Left renal cortex interstitium (tissue), 4 donors: ENCODE results near the gene GALNT14. TPM values are rescaled to one million over a fixed set of nuclear protein-coding genes. Genes with fewer than 3 reads are reported as not detected.

Experiments
- DNase-seq, 4 donors: peaks; one replicate each; pipeline ENCODE4 v3.0.0-alpha.2; 2013; ENCODE audit warnings: low read depth in 4 of 4, low spot score in 2 of 4, missing footprints in 1 of 4
- polyA plus RNA-seq, 4 donors: library from polyadenylated mRNA; unstranded; fragments of 120-200 nt; gene quantifications; one replicate each; pipeline ENCODE4 v1.2.1, GENCODE V29; 2013; ENCODE audit not compliant: insufficient read length in 4 of 4

The GALNT14 gene
- polyA plus RNA-seq, 4 donors, result 37.9 to 44.8 (median 40.0) TPM

GRCh38 chr2:30984148-30984547 is 154.1 kb downstream of the GALNT14 start:
- no peak for DNase-seq

- DNase-seq, result no peak
Observed at GRCh38 chr2:30981510-30981909, 156.7 kb downstream of the GALNT14 start.

- DNase-seq, result no peak
Observed at GRCh38 chr2:30981096-30981495, 157.1 kb downstream of the GALNT14 start.

GRCh38 chr2:30979822-30980245 is 158.4 kb downstream of the GALNT14 start:
- DNase-seq, result no peak

GRCh38 chr2:30978854-30979253 is 159.4 kb downstream of the GALNT14 start:
- no peak for DNase-seq

- DNase-seq, result no peak
Observed at GRCh38 chr2:30978044-30978443, 160.2 kb downstream of the GALNT14 start.

GRCh38 chr2:30975156-30975555 is 163.1 kb downstream of the GALNT14 start:
- DNase-seq, result no peak

- DNase-seq, result no peak
Observed at GRCh38 chr2:30974554-30974953, 163.7 kb downstream of the GALNT14 start.

GRCh38 chr2:30974092-30974491 is 164.1 kb downstream of the GALNT14 start:
- DNase-seq, result no peak

GRCh38 chr2:30971231-30972025 is 166.8 kb downstream of the GALNT14 start:
- DNase-seq, result no peak

- no peak for DNase-seq
Observed at GRCh38 chr2:30968660-30969397, 169.4 kb downstream of the GALNT14 start.

- no peak for DNase-seq
Observed at GRCh38 chr2:30966786-30967185, 171.5 kb downstream of the GALNT14 start.

- DNase-seq, result no peak
Observed at GRCh38 chr2:30965022-30965531, 173.2 kb downstream of the GALNT14 start.

GRCh38 chr2:30964334-30965005 is 173.8 kb downstream of the GALNT14 start:
- DNase-seq, result no peak

GRCh38 chr2:30963184-30963583 is 175.1 kb downstream of the GALNT14 start:
- no peak for DNase-seq

GRCh38 chr2:30960213-30960612 is 178.0 kb downstream of the GALNT14 start:
- DNase-seq, result no peak

- no peak for DNase-seq
Observed at GRCh38 chr2:30959653-30960052, 178.6 kb downstream of the GALNT14 start.

GRCh38 chr2:30958918-30959265 is 179.3 kb downstream of the GALNT14 start:
- DNase-seq, result no peak

- no peak for DNase-seq
Observed at GRCh38 chr2:30958193-30958917, 179.9 kb downstream of the GALNT14 start.

GRCh38 chr2:30957591-30957990 is 180.6 kb downstream of the GALNT14 start:
- no peak for DNase-seq

GRCh38 chr2:30956995-30957394 is 181.2 kb downstream of the GALNT14 start:
- DNase-seq, result no peak
